H7 (cell line): Measurements from ENCODE around the gene TMC1. TPM values are rescaled to one million over a fixed set of nuclear protein-coding genes. Genes with fewer than 3 reads are reported as not detected.
"Not testable (repeated sequence)": the region's sequence is repeated elsewhere in the genome, so short reads cannot be mapped to it uniquely, and the experiment has no call there.

Source experiments
- DNase-seq: peaks from one replicate; pipeline ENCODE4 v3.0.0; 2012
- H3K27me3 ChIP-seq: 2 replicates; pipeline ENCODE4 v1.6.0; 2011; ENCODE audit warnings: mild to moderate bottlenecking, low read length; ENCODE audit not compliant: control insufficient read depth, insufficient read depth
- H3K36me3 ChIP-seq: replicated peaks from 2 replicates; pipeline ENCODE4 v1.5.1; 2011; ENCODE audit warnings: low read length; ENCODE audit not compliant: control insufficient read depth, insufficient read depth
- H3K4me3 ChIP-seq: 2 replicates; pipeline ENCODE4 v1.5.1; 2011; ENCODE audit warnings: low read depth, mild to moderate bottlenecking, control low read depth, low read length, moderate library complexity; ENCODE audit not compliant: insufficient read depth
- total RNA-seq: library from RNA; depleted of rRNA; stranded (reverse); fragments of >200 nt; shearing (Covaris generic); gene quantifications from 2 replicates; pipeline ENCODE4 v1.2.3, GENCODE V29; 2014

The TMC1 gene
- total RNA-seq, 1 experiment from 2014 or later: not detected

DNA sequence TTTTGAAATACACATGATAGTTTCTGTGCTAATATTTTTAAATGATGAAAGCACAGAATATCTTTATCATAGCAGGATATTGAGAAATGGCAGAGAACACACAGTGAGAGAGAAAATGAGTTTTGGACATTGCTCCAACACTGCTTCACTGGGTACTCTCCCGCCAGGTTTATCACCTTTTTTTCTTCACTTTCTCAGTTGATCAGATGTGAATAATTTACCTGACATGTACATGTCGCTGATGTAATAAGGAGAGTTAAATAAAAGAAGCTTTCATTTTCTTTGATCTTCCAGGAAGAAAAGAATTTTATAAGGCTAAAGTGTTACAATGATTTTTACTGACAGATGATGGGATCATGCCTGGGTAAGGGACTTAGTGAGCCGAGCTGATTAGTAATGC lies 297.0 kb downstream of the TMC1 start:
- no peak for DNase-seq
- H3K27me3 ChIP-seq: no peaks in the 10 kb centered on the region
- H3K36me3 ChIP-seq: no peaks in the 10 kb centered on the region
- no peak overlapping the region for H3K4me3 ChIP-seq

DNA sequence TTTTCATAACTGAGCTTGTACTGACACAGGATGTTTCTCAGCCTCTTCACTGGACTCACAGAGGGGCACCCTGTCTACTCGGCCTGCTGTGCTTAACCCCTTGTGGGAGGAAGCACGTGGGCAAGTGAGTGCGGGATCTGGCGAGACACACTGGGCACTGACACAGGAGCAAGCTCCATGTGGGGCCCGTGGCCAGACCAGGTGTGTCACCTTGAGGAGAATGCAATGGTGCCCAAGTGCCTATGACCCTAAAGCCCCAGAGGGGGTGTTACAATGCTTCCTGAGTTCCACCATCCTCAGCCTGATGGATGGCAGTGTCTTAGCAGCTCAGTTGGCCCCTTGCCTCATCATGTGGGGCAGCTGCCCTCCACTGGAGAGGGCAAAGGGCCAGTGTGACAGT lies 302.6 kb downstream of the TMC1 start:
- Histone ChIP-seq H3K4me3 (no peak overlapping the region), H3K27me3 (no peaks in the 10 kb centered on the region)
- DNase-seq: no peak

DNA sequence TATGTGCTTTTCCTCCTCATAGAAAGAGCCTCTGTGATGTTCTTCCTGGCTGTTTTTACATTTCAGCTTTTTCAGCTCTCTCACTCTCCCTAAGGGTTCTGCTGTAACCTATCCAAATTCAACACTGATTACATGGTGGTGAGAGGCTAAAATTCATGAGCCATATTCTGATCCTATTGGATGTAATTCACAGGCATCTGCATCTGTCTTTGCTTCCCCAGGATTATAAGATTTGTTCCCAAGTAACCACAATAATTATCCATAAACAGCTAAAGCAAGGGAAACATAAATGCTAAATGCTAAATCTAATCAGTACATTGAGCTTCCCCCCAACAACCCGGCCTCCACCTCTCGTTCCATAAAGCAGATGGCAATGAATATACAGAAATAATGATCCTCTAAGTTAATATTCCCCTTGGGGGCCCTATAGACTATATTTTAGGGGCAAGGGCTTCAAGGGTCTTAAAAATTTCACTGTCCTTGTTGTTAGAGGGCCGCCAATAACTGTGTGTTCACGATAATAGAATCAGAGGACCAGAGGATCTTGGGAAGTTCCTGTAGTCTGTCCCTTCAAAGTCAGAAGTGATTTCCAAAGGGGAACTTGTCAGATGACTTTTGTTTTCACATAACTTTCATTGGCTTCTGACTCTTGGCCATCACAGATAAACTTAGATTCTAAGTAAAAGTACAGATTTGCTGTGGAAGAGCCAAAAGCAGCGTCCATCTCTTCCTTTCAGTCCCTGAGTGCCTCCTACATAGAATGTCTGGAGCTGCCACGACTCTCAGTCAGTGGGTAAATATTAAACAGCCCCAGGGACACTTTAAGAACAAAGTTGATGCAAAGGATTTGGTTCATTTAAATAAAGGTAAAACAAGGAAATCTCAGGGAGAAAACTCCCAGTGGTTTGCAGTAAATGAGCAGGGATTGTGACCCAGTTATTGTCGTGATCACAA lies 305.9 kb downstream of the TMC1 start:
- no peak overlapping the region for H3K4me3 ChIP-seq
- no peak for DNase-seq
- H3K27me3 ChIP-seq: no peaks in the 10 kb centered on the region
- H3K36me3 ChIP-seq: no peaks in the 10 kb centered on the region

More for the DNA sequence above, 302.6 kb downstream of the TMC1 start:
- no peaks in the 10 kb centered on the region for H3K36me3 ChIP-seq

DNA sequence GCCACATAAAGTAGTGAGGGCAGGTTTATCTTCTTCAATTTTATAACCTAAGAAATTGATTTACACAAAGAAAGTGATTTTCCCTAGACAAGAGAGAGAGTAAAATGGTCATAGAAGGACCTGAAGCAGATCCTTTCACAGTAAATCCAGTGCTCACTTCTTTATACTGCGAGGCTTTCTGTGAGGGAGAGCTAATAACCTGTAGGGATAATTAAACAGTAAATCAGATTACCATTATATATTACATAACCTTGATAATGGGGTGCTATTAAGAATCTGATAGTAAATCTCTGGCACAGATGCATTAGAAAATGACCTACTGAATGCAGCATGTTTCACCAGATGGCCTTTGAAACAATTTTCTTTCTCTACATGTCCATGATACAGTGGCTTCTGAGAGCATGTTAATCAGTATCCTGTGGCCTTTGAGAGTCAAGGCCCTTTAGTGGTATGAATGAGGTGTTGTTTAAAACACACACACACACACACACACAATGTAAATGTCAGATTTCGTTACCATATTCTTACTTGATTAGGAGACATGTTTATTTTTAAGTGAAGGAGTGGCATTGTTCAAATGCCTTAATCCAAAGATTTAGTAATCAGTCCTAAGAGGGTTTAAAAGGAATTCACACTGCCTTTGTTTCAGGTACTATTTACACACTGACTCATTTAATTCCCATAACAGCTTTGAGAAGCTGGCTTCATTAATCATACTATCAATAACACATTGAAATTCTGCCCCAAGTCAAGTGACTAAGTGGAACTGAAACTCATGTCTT lies 306.7 kb downstream of the TMC1 start:
- no peak for DNase-seq
- Histone ChIP-seq H3K27me3 (no peaks in the 10 kb centered on the region), H3K4me3 (no peak overlapping the region), H3K36me3 (no peaks in the 10 kb centered on the region)

DNA sequence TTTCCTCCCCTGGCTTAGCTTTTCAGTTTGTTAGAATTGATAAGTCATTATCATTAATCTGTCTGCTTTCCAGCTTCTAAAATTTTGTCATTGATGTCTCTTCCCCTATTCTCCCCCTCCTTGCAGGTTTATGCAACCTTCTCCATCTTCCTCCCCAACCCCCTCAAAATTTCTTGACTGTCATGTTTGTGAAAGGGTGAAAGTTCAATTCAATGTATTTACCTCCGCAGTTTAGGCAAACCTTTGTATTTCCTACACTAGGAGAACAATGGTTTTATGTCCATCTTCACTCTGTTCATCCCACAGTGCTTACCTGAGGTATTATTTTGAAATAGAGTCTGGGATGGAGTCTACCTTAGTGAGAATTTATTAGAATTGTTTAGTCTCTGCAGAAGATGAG lies 313.6 kb downstream of the TMC1 start:
- H3K27me3 ChIP-seq: no peaks in the 10 kb centered on the region
- no peak for DNase-seq
- H3K4me3 ChIP-seq: no peak overlapping the region
- H3K36me3 ChIP-seq: no peaks in the 10 kb centered on the region

DNA sequence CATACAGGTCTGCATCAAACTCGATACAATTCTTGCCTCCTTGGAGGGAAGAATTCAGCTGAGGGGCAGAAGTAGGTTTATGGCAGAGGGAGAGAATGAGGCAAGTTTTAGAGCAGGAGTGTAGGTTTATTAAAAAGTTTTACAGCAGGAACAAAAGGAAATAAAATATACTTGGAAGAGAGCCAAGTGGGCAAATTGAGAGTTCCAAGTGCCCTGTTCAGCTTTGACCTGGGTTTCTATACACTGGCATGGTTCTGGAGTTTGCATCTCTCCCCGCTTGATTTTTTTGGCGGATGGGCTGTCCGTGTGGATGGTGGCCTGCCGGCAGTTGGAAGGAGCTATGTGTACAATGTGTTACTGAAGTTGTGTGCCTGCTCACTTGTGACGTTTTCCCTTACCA lies 315.4 kb downstream of the TMC1 start:
- Histone ChIP-seq H3K36me3 (no peaks in the 10 kb centered on the region), H3K27me3 (no peaks in the 10 kb centered on the region), H3K4me3 (no peak overlapping the region)
- DNase-seq: no peak

DNA sequence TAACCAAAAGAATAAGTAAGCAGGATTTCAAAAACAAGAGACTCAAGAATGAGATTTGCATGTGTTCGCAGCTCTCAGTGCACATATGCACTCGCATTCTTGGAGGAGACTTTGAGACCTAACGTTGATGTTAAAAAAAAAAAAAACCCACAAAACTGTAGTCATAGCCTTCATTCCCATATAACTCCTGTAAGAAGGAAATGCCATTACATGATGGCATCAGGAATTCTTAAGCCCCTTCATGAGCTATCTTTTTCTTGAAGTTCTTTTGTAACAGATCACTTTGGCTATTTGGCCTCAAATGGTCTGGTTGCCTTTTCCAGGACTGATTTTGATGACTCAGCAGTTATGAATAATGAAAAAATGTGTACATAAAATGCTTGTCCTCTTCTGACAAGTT lies 317.7 kb downstream of the TMC1 start:
- DNase-seq: no peak

DNA sequence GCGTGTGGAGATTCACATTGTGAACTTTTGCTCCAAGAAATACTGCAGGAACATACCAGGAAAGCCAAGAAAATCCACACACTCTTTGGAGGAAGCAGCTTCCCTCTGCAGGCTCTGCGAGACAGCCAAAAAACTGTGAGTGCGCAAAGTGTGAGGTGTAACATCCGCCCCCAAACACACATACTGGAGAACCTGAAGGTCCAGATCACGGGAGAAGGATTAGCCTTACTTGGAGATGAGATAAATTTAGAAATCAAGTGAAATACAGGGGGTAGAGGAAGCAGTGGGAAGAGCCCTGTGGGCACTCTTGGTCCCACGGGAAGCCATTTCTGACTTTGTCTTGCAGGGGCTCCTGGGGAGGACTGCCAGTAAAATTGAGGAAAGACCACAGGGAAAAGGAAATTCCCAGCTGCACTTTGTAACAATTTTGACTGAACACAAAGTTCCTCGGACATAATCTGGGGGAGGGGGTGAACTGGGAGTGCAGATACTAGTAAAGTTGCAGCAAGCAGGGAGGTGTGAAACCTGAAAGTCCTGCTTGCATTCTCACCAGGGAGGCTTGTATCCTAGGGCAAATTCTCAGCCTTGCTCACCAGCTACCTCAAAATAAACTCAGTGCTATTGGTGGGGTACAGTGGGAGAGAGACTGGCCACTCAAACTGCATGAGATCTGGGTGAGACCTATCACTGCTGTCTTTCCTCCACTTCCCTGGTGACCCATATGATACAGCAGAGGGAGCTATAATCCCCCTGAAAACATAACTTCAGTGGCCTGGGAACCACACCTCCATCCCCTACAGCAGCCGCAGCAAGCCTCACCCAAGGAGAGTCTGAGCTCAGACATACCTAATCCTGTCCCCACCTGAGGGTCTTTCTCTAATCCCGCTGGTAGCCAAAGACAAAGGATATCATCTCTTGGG lies 322.4 kb downstream of the TMC1 start:
- no peaks in the 10 kb centered on the region for H3K27me3 ChIP-seq
- DNase-seq: peak; percentile 65
- H3K36me3 ChIP-seq: no peaks in the 10 kb centered on the region
- H3K4me3 ChIP-seq: no peak overlapping the region

More for the DNA sequence above, 317.7 kb downstream of the TMC1 start:
- Histone ChIP-seq H3K27me3 (no peaks in the 10 kb centered on the region), H3K4me3 (no peak overlapping the region), H3K36me3 (no peaks in the 10 kb centered on the region)

DNA sequence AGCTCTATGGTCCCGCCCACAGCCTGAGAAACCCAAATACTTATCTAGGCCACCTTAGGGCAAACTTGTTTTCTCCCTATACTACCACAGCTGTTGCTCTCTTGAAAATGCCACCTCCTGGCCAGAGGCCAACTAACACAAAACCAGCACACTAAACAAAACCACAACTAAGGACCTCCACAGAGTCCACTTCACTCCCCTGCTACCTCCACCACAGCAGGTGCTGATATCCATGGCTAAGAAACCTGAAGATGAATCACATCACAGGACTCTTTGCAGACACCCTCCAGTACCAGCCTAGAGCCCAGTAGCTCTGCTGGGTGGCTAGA lies 323.0 kb downstream of the TMC1 start:
- no peak for DNase-seq
- no peaks in the 10 kb centered on the region for H3K27me3 ChIP-seq

DNA sequence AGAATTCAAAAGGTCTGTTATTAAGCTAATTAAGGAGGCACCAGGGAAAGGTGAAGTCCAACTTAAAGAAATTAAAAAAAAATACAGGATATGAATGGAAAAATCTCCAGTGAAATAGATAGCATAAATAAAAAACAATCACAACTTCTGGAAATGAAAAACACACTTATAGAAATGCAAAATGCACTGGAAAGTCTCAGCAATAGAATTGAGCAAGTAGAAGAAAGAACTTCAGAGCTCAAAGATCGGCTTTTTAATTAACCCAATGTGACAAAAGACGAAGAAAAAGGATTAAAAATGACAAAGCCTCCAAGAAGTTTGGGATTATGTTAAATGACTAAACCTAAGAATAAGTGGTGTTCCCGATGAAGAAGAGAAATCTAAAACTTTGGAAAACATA lies 323.6 kb downstream of the TMC1 start:
- not testable (repeated sequence) for H3K4me3 ChIP-seq, H3K36me3 ChIP-seq, H3K27me3 ChIP-seq, DNase-seq

More for the DNA sequence above, 323.0 kb downstream of the TMC1 start:
- no peaks in the 10 kb centered on the region for H3K36me3 ChIP-seq
- no peak overlapping the region for H3K4me3 ChIP-seq

DNA sequence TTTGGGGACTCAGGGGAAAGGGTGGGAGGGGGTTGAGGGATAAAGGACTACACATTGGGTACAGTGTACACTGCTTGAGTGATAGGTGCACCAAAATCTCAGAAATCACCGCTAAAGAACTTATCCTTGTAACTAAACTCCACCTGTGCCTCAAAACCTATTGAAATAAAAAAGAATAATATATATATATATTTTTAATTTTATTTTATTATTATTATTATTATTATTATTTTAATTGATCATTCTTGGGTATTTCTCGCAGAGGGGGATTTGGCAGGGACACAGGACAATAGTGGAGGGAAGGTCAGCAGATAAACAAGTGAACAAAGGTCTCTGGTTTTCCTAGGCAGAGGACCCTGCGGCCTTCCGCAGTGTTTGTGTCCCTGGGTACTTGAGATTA lies 328.8 kb downstream of the TMC1 start:
- not testable (repeated sequence) for H3K4me3 ChIP-seq, H3K27me3 ChIP-seq, DNase-seq, H3K36me3 ChIP-seq

DNA sequence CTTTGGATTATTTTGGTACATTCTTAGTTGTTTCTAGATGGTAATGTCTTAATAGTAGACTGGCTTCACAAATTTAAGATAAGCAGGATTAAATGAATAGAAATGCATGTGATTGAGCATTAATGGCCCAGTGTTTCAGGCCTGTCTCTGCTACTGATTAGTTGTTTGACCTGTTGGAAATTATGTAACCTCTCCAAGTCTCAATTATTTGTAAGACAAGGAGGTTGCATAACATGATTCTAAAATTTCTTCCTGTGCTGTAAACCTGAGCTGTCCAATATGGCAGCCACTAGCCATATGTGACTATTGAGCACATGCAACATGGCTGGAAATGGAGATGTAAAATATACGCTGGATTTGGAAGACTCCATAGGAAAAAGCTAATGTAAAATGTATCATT lies 333.9 kb downstream of the TMC1 start:
- no peak overlapping the region for H3K4me3 ChIP-seq
- H3K36me3 ChIP-seq: no peaks in the 10 kb centered on the region
- H3K27me3 ChIP-seq: no peaks in the 10 kb centered on the region
- no peak for DNase-seq

DNA sequence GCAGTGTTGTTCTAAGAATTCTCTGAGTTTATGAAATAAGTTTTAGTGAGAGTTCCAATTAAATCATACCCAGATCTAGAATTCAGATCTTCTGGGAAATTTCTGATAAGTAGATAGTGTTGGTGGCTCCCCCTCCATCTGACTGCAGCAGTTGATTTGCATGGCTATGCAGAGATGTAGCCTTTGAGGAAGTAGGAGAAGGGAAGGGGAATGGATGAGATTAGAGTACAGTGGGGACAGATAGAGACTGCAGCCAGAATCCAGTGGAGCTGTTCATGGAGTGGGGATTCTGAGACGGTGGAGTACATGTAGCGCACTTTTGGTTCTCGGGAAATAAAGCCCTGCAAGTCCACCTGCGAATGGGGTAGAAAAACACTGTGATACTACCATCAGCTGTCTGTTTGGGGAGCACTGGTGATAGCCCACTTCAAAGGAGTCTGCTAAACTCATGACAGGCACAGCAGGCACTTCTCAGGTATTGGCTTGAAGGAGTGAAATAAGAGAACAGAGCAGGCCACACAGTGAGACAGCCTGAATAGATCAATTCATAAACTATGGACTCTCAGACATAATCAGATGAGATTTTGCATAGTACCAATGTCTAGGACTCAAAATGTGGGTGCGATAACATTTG lies 334.6 kb downstream of the TMC1 start:
- H3K36me3 ChIP-seq: no peaks in the 10 kb centered on the region
- DNase-seq: peak; percentile 30
- no peak overlapping the region for H3K4me3 ChIP-seq
- no peaks in the 10 kb centered on the region for H3K27me3 ChIP-seq
